Naive thymus-derived CD4-positive, alpha-beta T cell (primary cell): Measurements from ENCODE around the gene LCE1F. TPM values are rescaled to one million over a fixed set of nuclear protein-coding genes. Genes with fewer than 3 reads are reported as not detected.

Experiments
- ATAC-seq: fragments of 150-1000 bp; cut with Tn5 transposase; 2 replicates; pipeline ENCODE4 v1.10.0; 2021; ENCODE audit warnings: mild to moderate bottlenecking, moderate library complexity
- CTCF ChIA-PET: fragments of 350-600 bp; sonication (Branson Sonifier 250); formaldehyde crosslinking; loops from one replicate; lab custom pipeline; 2021; ENCODE audit warnings: antibody characterized with exemption; lab: Charles Lee
- POLR2A ChIA-PET: fragments of 350-600 bp; sonication (Branson Sonifier 250); formaldehyde crosslinking; loops from one replicate; lab custom pipeline; 2021; ENCODE audit warnings: antibody characterized with exemption, inconsistent platforms; lab: Charles Lee
- DNase-seq, 9 donors: peaks; one replicate each; pipeline versions ENCODE4 v3.0.0 to v3.0.0-alpha.2; 2020 to 2022; ENCODE audit warnings: mixed read lengths in 1 of 9
- H3K27ac ChIP-seq: one replicate; pipeline ENCODE4 v1.7.0; 2013; ENCODE audit warnings: mild to moderate bottlenecking, low read depth, low read length, moderate library complexity
- H3K27me3 ChIP-seq, 2 donors: one replicate each; pipeline ENCODE4 v1.7.0; 2013; ENCODE audit warnings: low read length in 2 of 2, mild to moderate bottlenecking in 2 of 2, moderate library complexity in 2 of 2; ENCODE audit not compliant: control insufficient read depth in 2 of 2, insufficient read depth in 2 of 2
- H3K36me3 ChIP-seq, 3 experiments: 1 replicate in 2 of 3; 2 replicates in 1 of 3; pipeline ENCODE4 v1.7.0; 2013; ENCODE audit warnings: low read length in 3 of 3, mild to moderate bottlenecking in 3 of 3, moderate library complexity in 1 of 3; ENCODE audit not compliant: insufficient read depth in 3 of 3, control insufficient read depth in 2 of 3
- H3K4me1 ChIP-seq, 2 donors: one replicate each; pipeline ENCODE4 v1.7.0; 2013; ENCODE audit warnings: low read length in 2 of 2, mild to moderate bottlenecking in 2 of 2, moderate library complexity in 1 of 2; ENCODE audit not compliant: control insufficient read depth in 2 of 2, insufficient read depth in 2 of 2
- H3K4me3 ChIP-seq: 2 replicates; pipeline ENCODE4 v1.7.0; 2013; ENCODE audit warnings: mild to moderate bottlenecking, low read length
- H3K9me3 ChIP-seq, 3 experiments: 1 replicate in 2 of 3; 2 replicates in 1 of 3; pipeline ENCODE4 v1.7.0; 2013; ENCODE audit warnings: low read length in 3 of 3; ENCODE audit not compliant: control insufficient read depth in 2 of 3
- H3K27ac Mint-ChIP-seq, 9 donors: one replicate each; pipeline ENCODE4 v1.8.0; 2020 to 2022; ENCODE audit warnings: mixed read lengths in 9 of 9, mild to moderate bottlenecking in 8 of 9, moderate library complexity in 5 of 9, inconsistent platforms in 2 of 9
- H3K27me3 Mint-ChIP-seq, 5 donors: one replicate each; pipeline ENCODE4 v1.8.0; 2021 to 2022; ENCODE audit warnings: mixed read lengths in 5 of 5, mild to moderate bottlenecking in 1 of 5
- H3K36me3 Mint-ChIP-seq, 5 donors: one replicate each; pipeline ENCODE4 v1.8.0; 2020 to 2022; ENCODE audit warnings: mixed read lengths in 5 of 5, mild to moderate bottlenecking in 3 of 5, inconsistent platforms in 1 of 5
- H3K4me1 Mint-ChIP-seq, 7 donors: one replicate each; pipeline ENCODE4 v1.8.0; 2020 to 2022; ENCODE audit warnings: mixed read lengths in 7 of 7, mild to moderate bottlenecking in 3 of 7, inconsistent platforms in 1 of 7
- H3K4me3 Mint-ChIP-seq, 10 donors: one replicate each; pipeline ENCODE4 v1.8.0; 2020 to 2022; ENCODE audit warnings: mild to moderate bottlenecking in 10 of 10, mixed read lengths in 10 of 10, moderate library complexity in 6 of 10, inconsistent platforms in 2 of 10
- H3K9me3 Mint-ChIP-seq, 11 donors: one replicate each; pipeline ENCODE4 v1.8.0; 2020 to 2022; ENCODE audit warnings: mixed read lengths in 11 of 11, mild to moderate bottlenecking in 4 of 11, inconsistent platforms in 1 of 11, moderate library complexity in 1 of 11
- intact Hi-C, 2 donors: fragments of 100-400 bp; cut with micrococcal nuclease; formaldehyde crosslinking; loops; one replicate each; pipeline ENCODE4 v1.15.1; 2023
- polyA plus RNA-seq, 2 donors: library from polyadenylated mRNA; unstranded; fragments of 300-500 nt; fragmentation: Illumina TruSeq; gene quantifications; one replicate each; pipeline ENCODE4 v1.2.3, GENCODE V29; 2021
- total RNA-seq, 6 experiments: library from RNA in 5 of 6; stranded (reverse) in 5 of 6; gene quantifications; 1 replicate in 5 of 6; 2 replicates in 1 of 6; pipeline ENCODE4 v1.2.3 and lab custom pipeline; 2021 to 2026

The LCE1F gene
- total and polyA plus RNA-seq, 7 experiments from 2014 or later, result not detected

- Histone ChIP-seq H3K27ac (no peak overlapping the region), H3K9me3 (no peaks in the 10 kb centered on the region), H3K4me3 (no peak overlapping the region), H3K4me1 (no peaks in the 10 kb centered on the region), H3K27me3 (no peaks in the 10 kb centered on the region), H3K36me3 (no peaks in the 10 kb centered on the region)
- Mint-ChIP-seq H3K4me3 (no peak overlapping the region), H3K9me3 (no peaks in the 10 kb centered on the region), H3K36me3 (no peaks in the 10 kb centered on the region), H3K4me1 (peaks cover 0 to 1% (median 0%) of the 10 kb centered on the region in 7 donors), H3K27me3 (peaks cover 3 to 35% (median 30%) of the 10 kb centered on the region in 5 donors), H3K27ac (no peak overlapping the region)
- no peak for ATAC-seq
- intact Hi-C loops, result no loop called here
- POLR2A ChIA-PET, result no interaction called here
- CTCF ChIA-PET, result no interaction called here
- no peak for DNase-seq
These were observed 20.7 kb downstream of the LCE1F start for GRCh38 chr1:152795686-152796085.

- intact Hi-C loops, result no loop called here
- POLR2A ChIA-PET, result no interaction called here
These were observed 21.5 kb downstream of the LCE1F start, which contains the start of gene LCE1D for GRCh38 chr1:152796421-152796820. TSS of gene LCE1D (plus strand) at chr1:152796721. CDS start at chr1:152797795, 1,074 bp downstream.

GRCh38 chr1:152801333-152801732, 26.4 kb downstream of the LCE1F start:
- H3K4me1 Mint-ChIP-seq, result no peaks in the 10 kb centered on the region
- no peaks in the 10 kb centered on the region for H3K9me3 Mint-ChIP-seq
- intact Hi-C loops, result no loop called here
- CTCF ChIA-PET, result no interaction called here
- Histone ChIP-seq H3K4me3 (no peak overlapping the region), H3K36me3 (no peaks in the 10 kb centered on the region), H3K27me3 (no peaks in the 10 kb centered on the region), H3K9me3 (no peaks in the 10 kb centered on the region), H3K27ac (no peak overlapping the region), H3K4me1 (no peaks in the 10 kb centered on the region)
- no peak overlapping the region for H3K4me3 Mint-ChIP-seq
- H3K27ac Mint-ChIP-seq, result no peak overlapping the region
- DNase-seq, result no peak
- ATAC-seq, result no peak
- H3K27me3 Mint-ChIP-seq, result peaks cover 12 to 60% (median 40%) of the 10 kb centered on the region in 5 donors
- no peaks in the 10 kb centered on the region for H3K36me3 Mint-ChIP-seq
- POLR2A ChIA-PET, result no interaction called here

More at GRCh38 chr1:152796421-152796820, 21.5 kb downstream of the LCE1F start, which contains the start of gene LCE1D:
- no peak for DNase-seq
- ATAC-seq, result no peak
- Histone ChIP-seq H3K4me1 (no peaks in the 10 kb centered on the region), H3K4me3 (no peak within 1 kb of the TSS), H3K27ac (no peak within 1 kb of the TSS), H3K9me3 (no peaks in the 10 kb centered on the region), H3K36me3 (no peaks in the 10 kb centered on the region), H3K27me3 (no peaks in the 10 kb centered on the region)
- H3K4me1 Mint-ChIP-seq, result peaks cover 0 to 1% (median 0%) of the 10 kb centered on the region in 7 donors
- CTCF ChIA-PET, result no interaction called here
- no peak within 1 kb of the TSS for H3K27ac Mint-ChIP-seq
- H3K9me3 Mint-ChIP-seq, result no peaks in the 10 kb centered on the region
- no peaks in the 10 kb centered on the region for H3K36me3 Mint-ChIP-seq
- H3K4me3 Mint-ChIP-seq, result no peak within 1 kb of the TSS
- peaks cover 8 to 36% (median 29%) of the 10 kb centered on the region in 5 donors for H3K27me3 Mint-ChIP-seq

GRCh38 chr1:152806576-152806975, 31.6 kb downstream of the LCE1F start, which contains the start of gene LCE1C:
TSS of gene LCE1C (minus strand) at chr1:152806651. CDS start at chr1:152805478, 1,173 bp downstream.
- CTCF ChIA-PET, result no interaction called here
- Mint-ChIP-seq H3K36me3 (no peaks in the 10 kb centered on the region), H3K27ac (no peak within 1 kb of the TSS), H3K4me3 (no peak within 1 kb of the TSS), H3K27me3 (peaks cover 6 to 31% (median 24%) of the 10 kb centered on the region in 5 donors), H3K9me3 (peaks cover 0 to 5% (median 0%) of the 10 kb centered on the region in 11 donors), H3K4me1 (no peaks in the 10 kb centered on the region)
- ATAC-seq (no peak), DNase-seq (no peak)
- Histone ChIP-seq H3K27ac (no peak within 1 kb of the TSS), H3K36me3 (no peaks in the 10 kb centered on the region), H3K27me3 (no peaks in the 10 kb centered on the region), H3K4me1 (no peaks in the 10 kb centered on the region), H3K9me3 (no peaks in the 10 kb centered on the region), H3K4me3 (no peak within 1 kb of the TSS)
- intact Hi-C loops, result no loop called here
- POLR2A ChIA-PET, result no interaction called here

GRCh38 chr1:152811050-152811449, 36.1 kb downstream of the LCE1F start:
- Mint-ChIP-seq H3K27me3 (peaks cover 2 to 23% (median 12%) of the 10 kb centered on the region in 5 donors), H3K4me1 (no peaks in the 10 kb centered on the region), H3K9me3 (peaks cover 0 to 5% (median 0%) of the 10 kb centered on the region in 11 donors), H3K36me3 (no peaks in the 10 kb centered on the region), H3K4me3 (no peak overlapping the region), H3K27ac (no peak overlapping the region)
- no peaks in the 10 kb centered on the region for H3K27me3 ChIP-seq
- DNase-seq, result no peak
- H3K4me1 ChIP-seq, result no peaks in the 10 kb centered on the region
- ATAC-seq, result no peak
- H3K36me3 ChIP-seq, result no peaks in the 10 kb centered on the region
- CTCF ChIA-PET, result no interaction called here
- intact Hi-C loops, result no loop called here
- POLR2A ChIA-PET, result no interaction called here
- H3K4me3 ChIP-seq, result no peak overlapping the region
- H3K9me3 ChIP-seq, result no peaks in the 10 kb centered on the region
- no peak overlapping the region for H3K27ac ChIP-seq

GRCh38 chr1:152811671-152812070, 36.7 kb downstream of the LCE1F start, which contains the start of gene LCE1B:
TSS of gene LCE1B (plus strand) at chr1:152811971. CDS start at chr1:152812447, 476 bp downstream.
- Histone ChIP-seq H3K4me1 (no peaks in the 10 kb centered on the region), H3K4me3 (no peak within 1 kb of the TSS), H3K36me3 (no peaks in the 10 kb centered on the region), H3K9me3 (no peaks in the 10 kb centered on the region), H3K27me3 (no peaks in the 10 kb centered on the region), H3K27ac (no peak within 1 kb of the TSS)
- no peaks in the 10 kb centered on the region for H3K4me1 Mint-ChIP-seq
- no peaks in the 10 kb centered on the region for H3K36me3 Mint-ChIP-seq
- ATAC-seq (no peak), DNase-seq (no peak)
- H3K4me3 Mint-ChIP-seq, result no peak within 1 kb of the TSS
- peaks cover 2 to 23% (median 10%) of the 10 kb centered on the region in 5 donors for H3K27me3 Mint-ChIP-seq
- H3K9me3 Mint-ChIP-seq, result peaks cover 0 to 5% (median 0%) of the 10 kb centered on the region in 11 donors
- POLR2A ChIA-PET, result no interaction called here
- intact Hi-C loops, result no loop called here
- H3K27ac Mint-ChIP-seq, result no peak within 1 kb of the TSS
- CTCF ChIA-PET, result no interaction called here

- intact Hi-C loops, result no loop called here
- H3K27me3 Mint-ChIP-seq, result peaks cover 2 to 26% (median 23%) of the 10 kb centered on the region in 5 donors
- peaks cover 0 to 2% (median 0%) of the 10 kb centered on the region in 11 donors for H3K9me3 Mint-ChIP-seq
- Histone ChIP-seq H3K36me3 (no peaks in the 10 kb centered on the region), H3K27me3 (no peaks in the 10 kb centered on the region), H3K4me3 (no peak overlapping the region), H3K9me3 (no peaks in the 10 kb centered on the region), H3K27ac (no peak overlapping the region), H3K4me1 (no peaks in the 10 kb centered on the region)
- ChIA-PET POLR2A (no interaction called here), CTCF (no interaction called here)
- H3K36me3 Mint-ChIP-seq, result no peaks in the 10 kb centered on the region
- ATAC-seq (no peak), DNase-seq (no peak)
- peaks cover 0 to 2% (median 0%) of the 10 kb centered on the region in 7 donors for H3K4me1 Mint-ChIP-seq
- no peak overlapping the region for H3K27ac Mint-ChIP-seq
- H3K4me3 Mint-ChIP-seq, result no peak overlapping the region
These were observed 42.4 kb downstream of the LCE1F start for GRCh38 chr1:152817309-152817708.
